Activated CD4-positive, CD25-positive, alpha-beta regulatory T cell (primary cell): ENCODE measurements around the gene SCLT1.
"Not testable (repeated sequence)": the region's sequence is repeated elsewhere in the genome, so short reads cannot be mapped to it uniquely, and the experiment has no call there.

Source experiments
- DNase-seq, 4 experiments: peaks; one replicate each; lab custom pipeline; 2025; lab: John Stamatoyannopoulos, UW

Gene SCLT1

DNA sequence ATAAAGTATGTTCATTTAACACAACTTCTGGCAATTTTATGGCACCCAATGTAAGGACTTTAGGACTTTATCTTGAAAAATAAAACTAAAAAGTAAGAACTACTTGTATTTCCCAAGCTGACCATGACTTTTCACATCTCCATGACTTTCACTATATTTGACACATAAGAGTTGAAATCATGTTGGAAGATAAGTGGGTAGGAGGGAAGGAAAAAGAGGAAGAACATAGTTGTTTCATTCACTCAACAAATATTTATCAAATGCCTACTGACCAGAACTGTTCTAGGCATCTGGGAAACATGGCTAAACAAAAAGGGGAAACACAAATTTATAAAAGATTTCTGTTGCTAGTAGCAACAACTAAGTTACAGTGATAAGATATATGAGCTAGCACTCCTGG, 16.0 kb downstream of the SCLT1 start:
- DNase-seq = no peak

DNA sequence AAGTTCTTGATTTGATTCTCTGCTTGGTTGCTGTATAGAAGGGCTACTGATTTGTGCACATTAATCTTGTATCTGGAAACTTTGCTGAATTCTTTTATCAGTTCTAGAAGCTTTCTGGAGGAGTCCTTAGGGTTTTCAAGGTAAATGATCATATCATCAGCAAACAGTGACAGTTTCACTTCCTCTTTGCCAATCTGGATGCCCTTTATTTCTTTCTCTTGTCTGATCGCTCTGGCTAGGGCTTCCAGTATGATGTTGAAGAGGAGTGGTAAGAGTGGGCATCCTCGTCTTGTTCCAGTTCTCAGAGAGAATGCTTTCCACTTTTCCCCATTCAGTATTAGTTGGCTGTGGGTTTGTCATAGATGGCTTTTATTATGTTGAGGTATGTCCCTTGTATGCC, 23.8 kb downstream of the SCLT1 start:
- not testable (repeated sequence) for DNase-seq

DNA sequence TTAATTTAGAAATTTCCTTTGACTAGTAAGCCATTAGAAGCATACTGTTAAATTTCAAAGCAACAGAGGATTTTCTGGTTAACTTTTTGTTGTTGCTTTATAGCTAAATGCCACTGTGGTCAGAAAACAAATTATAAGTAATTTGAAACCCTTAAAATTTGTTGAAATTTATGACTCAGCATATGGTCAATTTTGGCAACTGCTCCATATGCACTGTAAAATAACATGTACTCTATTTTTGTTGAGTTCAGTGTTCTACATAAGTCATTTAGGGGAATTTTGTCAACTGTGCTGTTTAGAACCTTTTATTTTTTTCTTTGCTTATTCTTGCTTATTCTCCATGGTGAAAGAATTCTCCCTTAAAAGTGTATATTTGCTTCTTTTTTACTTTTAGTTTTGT, 28.6 kb downstream of the SCLT1 start:
- no peak for DNase-seq

DNA sequence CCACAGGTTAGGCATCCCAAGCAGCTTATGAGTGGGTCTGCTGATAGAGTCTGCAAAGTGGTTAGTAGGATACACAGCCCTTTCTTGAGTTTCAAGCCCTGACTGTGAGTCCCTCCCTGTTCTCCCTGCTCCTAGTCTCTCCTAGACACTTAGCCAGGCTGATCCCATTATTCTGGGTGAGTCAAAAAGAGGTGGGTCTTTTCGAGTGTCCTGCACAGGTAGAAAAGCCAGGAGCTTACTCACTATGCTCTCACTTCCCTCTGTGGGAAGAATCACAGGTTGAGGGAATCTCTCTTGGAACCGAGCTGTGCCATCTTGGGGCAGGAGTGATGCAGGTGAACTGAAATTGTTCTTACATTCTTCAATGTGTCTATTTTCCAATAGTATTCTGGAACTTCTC, 29.7 kb downstream of the SCLT1 start:
- DNase-seq = no peak

DNA sequence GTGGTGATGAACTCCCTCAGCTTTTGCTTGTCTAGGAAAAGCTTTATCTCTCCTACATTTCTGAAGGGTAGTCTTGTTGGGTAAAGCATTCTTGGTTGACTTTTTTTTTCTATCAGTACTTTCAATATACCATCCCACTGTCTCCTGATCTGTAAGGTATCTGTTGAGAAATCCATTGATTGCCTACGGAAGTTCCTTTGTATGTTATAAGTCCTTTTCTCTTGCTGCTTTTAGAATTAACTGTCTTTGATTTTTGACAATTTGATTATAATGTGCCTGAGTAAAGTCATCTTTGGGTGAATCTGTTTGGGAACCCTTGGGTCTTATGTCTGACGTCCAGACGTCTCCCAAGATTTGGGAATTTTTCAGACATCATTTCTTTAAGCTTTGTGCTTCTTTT, 30.8 kb downstream of the SCLT1 start:
- DNase-seq = no peak

DNA sequence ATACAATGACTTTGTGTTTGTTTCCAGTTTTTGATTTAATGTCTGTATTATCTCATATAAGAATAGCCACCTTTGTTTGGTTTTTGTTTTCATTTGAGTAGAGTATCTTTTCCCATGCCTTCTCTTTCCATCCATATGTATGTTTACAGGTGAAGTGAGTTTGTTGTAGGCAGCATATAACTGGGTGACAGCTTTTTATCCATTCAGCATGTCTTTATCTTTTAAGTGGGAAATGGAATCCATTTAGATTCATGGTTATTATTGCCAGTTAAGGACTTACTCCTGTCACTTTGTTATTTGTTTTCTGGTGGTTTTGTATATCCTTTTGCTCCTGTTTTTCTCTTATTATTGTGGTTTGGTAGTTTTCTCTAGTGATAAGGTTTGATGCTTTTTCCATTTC, 34.3 kb downstream of the SCLT1 start:
- no peak for DNase-seq

DNA sequence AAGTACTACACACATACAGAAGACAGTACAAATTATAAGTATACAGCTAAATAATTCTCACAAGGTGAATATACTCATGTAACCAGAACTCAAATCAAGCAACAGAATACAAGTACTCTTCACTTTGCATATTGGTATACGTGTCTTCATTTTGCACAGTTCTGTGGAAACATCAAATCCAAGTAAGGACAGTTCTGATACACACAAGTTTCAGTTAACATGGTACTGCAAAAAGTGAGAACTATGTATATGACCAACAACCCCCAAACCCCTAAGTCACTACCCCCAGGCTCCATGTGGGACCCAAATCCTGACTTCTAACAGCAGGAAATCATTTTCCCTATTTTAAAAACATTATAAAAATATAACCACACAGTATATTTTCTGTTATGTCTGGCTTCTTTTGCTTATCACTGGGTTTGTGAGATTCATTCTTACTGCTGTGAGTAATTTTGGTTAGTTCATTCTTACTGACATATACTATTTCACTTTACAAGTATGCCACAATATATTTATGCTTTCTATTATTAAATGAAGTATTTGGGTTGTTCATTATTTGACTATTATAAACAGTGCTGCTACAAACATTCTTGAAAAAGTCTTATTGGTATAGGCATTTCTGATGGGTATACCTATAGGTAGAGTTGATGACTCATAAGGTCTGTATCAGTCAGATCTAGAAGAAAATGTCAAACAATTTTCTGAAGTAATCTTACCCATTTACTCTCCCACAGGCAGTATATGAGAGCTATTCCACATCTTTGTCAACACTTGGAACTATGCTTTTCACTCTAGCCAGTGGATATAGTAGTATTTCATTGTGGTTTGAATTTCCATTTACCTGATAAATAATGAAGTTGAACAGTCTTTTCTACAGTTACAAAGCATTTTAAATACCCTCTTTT, 47.0 kb downstream of the SCLT1 start:
- DNase-seq = no peak

DNA sequence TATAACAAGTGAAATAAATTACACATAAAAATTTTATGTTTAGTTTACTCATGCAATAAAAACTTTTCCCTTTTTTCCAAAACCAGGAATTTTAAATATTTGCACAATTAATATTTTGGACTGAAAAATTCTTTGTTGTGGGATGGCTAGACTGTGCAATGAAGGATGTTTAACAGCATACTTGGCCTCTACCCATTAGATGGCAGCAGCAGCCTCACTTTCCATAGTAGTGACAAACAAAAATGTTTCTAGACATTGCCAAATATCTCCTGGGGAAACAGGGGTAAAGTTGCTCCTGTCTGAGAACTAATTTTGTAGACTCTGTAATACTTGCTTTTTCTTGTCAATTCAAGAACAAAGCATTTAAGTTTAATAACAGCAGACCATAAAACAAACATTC, 49.8 kb downstream of the SCLT1 start:
- DNase-seq = no peak

DNA sequence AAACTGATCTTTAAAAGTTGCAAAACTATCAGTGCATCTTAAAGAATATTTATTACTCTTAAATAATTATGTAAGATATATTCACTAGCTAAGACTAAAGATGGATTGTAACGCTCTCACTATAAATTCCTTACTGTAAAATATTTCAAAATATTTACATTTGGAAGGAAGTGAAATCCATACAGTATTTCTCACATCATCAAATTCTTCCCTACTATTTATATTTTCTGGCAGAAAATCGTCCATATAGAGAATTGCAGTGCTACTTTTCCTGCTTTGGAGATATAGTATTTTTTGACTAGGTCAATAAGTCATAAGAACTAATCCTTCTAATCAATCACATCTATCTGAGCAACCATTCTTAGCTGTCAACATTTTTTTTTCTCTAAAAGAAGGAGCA, 52.9 kb downstream of the SCLT1 start:
- DNase-seq = no peak

DNA sequence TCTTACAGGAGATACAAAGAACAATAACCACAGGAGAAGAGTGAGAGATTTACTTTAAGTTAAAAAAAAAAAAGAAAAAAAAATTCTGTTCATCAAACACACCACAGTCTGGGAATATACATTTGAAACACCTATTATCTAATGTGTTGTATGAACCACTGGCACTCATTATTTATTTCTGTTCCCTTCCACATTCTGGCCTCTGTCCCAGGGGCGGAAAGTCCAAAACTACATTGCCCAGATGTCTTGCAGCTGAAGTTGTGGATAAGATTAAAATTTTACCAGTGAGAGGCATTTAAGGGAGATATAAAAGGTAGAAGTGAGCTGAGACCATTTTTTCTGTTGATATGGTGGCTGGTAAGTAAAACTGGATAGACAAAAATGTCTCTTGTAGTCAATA, 56.2 kb downstream of the SCLT1 start:
- DNase-seq = no peak

DNA sequence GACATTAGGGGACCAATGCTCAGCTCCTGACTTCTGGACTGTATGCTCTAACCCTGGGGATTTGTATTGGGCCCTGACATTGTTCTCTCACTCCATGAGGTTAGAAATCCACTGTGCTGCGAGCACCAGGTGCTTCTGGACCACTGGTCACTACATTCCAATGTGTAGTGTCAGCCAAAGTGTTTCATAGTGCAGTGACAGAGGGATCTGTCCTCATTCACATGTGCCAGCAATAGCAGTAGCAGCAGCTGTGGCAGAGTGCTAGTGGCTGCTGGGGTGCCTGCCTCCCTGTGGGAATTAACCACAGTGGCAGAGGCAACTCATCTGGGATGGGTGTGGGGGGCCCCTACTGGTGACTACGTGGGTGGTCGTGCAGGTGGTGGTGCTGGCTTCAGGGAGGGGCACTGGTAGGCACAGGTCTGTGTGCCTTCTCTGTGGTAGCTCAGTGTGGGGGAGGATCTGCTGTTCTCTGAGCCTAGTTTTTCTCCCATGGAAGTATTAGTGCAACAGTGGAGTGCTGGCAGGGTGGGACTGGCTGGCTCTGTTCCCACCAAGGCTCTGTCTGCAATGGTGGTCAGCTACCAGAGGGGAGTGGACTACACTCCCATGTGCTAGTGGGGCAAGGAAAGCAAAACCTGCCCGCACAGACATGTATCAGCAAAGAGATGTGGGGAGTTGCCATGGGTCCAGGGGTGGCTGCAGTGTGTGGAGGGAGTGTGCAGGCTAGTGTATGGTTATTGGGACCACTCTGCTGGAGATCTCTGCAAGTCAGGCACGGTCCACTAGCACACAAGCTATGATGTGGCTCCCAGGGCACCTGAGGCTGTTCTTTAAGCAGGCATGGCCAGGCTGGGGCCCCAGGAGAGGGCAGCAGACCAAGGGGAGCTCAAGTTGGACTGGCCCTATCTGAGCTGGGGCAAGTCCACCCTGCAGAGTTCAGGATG, 78.5 kb downstream of the SCLT1 start:
- no peak for DNase-seq

DNA sequence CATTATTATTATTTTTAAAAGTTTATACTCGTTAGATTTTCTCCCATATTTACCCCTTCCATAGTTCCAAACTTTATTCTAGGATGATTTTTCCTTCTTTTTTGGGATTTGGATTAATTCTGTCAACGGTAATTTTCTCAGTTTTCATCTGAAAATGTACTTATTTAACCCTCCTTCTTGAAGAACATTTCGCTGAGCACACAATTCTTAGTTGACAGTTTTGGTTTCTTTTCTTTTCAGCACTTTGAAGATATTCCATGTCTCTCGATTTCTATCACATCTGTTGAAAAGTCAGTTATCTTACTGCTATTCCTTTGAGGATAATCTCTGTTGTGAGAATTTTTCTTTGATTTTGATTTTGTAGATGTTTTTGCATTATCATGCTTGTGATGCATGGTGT, 85.2 kb downstream of the SCLT1 start:
- DNase-seq = no peak

DNA sequence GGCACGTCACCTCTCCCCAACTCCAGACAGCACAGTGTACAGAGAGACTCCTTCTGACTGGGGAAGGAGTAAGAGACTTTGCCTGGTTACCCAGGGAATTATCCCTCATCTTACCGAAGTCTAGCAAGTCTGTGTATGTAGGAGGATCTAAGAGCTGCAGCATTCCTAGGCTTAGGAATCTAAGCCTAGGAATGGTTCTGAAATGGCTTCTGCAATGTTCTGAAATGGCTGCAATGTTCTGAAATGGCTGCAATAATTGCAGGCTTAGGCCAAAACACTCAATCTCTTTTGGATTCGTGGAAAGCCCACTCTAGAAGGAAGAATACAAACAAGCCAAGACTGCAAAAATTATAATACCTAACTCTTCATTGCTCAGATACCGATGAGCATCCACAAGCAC, 106.4 kb downstream of the SCLT1 start:
- no peak for DNase-seq

DNA sequence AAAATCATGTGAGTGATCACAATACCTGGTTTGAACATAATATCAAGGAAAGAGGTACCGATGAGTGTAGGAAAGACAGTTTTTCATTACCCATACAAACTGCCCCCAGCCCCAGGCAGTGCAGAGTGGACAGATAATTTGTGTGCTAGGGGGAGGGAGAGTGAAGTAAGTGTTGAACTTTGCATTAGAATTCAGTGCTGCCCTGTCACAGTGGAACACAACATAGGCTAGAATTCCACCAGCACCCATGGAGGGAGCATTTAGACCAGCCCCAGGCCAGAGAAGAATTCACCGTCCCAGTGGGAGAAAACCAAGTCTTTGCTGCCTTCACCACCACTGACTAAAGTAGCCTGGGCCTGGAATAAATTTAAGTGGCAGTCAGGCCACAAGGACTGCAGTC, 107.3 kb downstream of the SCLT1 start:
- DNase-seq = no peak

DNA sequence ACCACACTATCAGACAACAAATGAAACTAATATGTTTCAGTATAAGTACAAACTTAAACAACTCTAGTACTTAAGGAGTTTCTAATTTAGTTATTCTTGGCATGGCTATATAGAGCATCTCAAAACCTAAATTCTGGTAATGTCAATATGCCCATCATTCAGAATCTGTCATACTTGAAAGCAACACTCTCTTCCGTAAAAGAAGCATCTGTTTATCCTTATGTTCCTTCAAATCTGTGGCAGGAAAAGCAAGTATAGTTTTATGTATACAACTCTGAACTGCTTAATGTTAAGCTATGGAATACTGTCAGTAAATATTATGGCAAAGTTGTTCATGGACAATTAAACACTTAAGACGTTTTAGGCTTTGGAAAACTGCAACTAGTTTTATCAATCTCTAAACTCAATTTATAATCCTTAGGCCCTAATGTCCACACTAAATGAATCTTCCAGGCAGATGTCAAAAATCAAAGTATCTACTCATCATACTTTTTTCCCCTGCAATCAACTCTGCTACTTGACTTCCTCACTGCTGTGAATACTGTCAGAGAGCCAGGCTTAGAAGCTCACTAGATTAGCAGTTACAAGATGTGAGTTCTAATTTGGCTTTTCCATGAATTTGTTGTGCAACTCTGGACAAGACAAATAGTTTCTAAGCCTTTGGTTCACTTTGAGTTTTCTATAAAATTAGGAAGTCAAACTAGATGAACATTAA, 109.4 kb downstream of the SCLT1 start:
- no peak for DNase-seq

DNA sequence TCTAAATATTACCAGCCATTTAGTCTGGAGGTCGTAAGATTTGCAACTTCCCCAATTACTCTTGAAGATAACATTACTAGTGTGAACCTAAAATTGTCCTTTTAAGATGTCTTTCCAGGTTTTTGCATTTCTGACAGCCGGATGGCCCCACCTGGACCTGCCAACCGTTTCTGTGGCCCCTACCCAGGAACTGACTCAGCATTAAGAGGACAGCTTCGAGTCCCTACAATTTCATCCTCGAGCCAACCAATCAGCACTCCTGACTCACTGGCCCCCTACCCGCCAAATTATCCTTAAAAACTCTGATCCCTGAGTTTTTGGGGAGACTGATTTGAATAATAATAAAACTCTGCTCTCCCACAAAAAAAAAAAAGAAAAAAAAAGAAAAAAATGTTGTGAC, 112.0 kb downstream of the SCLT1 start:
- DNase-seq = no peak

DNA sequence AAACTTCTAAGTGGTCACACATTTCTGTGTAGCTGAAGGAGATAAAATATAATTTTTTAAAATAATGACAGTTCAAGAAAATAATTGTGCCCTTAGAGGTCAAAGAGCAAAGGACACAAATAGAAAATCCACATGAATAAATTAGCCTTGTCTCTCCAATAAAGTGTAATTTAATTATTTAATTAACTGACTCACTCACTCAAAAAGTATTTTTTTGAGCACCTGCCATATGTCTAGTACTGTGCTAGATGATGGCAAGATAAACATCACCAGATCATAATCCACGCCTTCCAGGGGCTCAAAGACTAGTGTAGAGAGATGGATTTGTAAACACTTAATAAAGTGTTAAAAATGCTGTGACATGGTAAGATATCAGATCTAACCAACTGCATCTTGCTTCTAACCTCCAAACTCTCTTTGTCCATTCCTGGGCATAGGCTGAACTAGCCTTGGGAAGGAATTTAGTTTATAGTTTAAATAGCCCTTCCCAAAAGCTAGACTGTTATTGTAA, 112.5 kb downstream of the SCLT1 start:
- no peak for DNase-seq

DNA sequence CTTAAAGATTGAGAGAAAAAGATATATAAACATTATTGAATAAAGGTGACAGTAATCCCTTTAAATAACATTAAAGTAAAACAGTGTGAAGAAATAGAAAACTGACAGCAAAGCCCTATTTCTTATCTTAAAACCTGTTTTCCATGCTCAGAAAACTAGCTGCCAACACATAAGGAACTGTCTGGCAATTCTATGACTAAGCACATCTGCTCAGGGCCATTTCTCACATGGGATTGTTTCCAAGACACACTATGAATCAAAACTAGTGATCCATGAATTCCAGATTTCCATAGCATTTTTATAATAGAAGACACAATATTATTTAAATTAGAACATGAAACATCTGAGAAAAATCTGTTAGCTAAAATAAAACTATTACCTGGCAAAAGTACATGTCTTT, 113.4 kb downstream of the SCLT1 start:
- no peak for DNase-seq

DNA sequence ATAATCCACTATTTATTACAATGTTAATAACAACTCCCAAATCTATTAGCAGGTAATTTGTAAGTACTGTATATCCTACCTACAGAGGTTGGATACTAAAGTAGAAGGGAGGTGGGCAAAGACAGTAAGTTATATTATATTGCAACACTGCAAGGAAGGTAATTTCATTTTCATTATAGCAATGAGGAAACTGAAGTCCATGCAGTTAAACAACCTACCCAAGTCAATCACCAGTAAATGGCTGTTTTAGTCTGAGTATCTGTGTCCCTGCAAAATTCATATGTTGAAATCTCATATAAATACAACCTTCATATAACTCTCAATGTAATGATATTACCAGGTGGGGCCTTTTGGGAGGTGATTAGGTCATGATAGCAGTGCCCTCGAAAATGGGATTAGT, 114.4 kb downstream of the SCLT1 start:
- DNase-seq = no peak

DNA sequence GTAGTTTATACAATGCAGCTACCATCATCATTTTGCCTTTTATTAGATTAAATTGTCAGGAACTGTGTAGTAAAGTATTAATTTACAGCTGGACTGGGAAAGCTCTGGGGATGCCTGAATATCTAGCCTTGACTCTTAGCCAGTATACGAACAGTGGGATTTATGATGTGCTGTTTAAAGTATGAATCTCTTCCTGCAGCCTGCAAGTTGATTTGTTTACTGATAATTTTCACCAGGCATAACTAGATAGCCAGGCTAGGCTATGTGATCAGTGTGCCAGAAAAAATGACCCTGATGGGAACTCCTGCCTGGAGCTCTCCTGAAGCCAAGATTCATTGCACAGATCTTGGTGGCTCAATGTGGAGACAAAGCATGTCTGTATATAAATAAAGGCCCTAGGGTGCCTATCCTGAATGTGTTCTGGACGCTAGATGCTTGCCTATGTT, 119.2 kb downstream of the SCLT1 start:
- DNase-seq = no peak

DNA sequence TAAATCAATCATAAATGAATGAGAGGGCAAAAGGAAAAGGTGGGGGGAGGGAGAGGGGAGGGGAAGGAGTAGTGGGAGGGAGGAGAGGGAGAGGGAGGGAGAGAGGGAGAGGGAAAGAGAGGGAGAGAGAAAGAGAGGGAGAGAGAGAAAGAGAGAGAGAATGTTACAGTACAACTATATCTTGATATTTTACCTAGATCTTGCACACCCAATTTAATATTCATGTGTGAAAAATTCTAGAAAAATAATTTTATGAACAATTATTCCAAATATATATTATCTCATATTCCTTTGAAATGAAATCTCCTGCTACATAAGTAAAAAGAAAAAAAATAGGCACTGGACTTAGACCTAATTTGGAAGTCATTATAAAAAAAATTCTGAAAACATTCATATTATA, 120.0 kb downstream of the SCLT1 start:
- no peak for DNase-seq

DNA sequence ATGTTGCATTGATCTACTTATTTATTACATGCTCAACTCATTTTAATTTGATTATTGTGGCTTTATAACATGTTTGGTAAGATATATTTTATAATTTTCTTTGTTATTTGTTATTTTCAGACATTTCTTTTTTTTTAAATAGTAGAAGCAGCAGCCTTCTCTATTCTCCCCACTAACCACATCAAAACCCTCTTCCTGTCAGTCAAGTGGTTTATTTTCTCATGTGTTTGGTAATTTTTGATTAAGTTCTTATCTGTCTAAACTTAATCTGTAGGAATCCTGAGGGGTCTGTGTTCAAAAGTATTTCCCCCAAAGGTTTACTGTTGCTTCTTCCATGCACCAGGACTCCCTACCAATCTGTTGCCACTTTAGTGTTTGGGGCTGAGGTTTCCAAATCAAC, 131.9 kb downstream of the SCLT1 start:
- no peak for DNase-seq
